ENCODE data around the gene IL10RA. TPM values are rescaled to one million over a fixed set of nuclear protein-coding genes. Genes with fewer than 3 reads are reported as not detected.

The IL10RA gene
- total and polyA plus RNA-seq, 8 donors: 0.60 to 15.5 (median 2.7) TPM

GRCh38 chr11:118018401-118018800, 32.2 kb downstream of the IL10RA start:
- intact Hi-C loops (cut with DNase I): no loop called here
- TF ChIP-seq, protein P1, sequence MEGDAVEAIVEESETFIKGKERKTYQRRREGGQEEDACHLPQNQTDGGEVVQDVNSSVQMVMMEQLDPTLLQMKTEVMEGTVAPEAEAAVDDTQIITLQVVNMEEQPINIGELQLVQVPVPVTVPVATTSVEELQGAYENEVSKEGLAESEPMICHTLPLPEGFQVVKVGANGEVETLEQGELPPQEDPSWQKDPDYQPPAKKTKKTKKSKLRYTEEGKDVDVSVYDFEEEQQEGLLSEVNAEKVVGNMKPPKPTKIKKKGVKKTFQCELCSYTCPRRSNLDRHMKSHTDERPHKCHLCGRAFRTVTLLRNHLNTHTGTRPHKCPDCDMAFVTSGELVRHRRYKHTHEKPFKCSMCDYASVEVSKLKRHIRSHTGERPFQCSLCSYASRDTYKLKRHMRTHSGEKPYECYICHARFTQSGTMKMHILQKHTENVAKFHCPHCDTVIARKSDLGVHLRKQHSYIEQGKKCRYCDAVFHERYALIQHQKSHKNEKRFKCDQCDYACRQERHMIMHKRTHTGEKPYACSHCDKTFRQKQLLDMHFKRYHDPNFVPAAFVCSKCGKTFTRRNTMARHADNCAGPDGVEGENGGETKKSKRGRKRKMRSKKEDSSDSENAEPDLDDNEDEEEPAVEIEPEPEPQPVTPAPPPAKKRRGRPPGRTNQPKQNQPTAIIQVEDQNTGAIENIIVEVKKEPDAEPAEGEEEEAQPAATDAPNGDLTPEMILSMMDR (IDR thresholded peaks at IDR 0.05): no peak

DNA sequence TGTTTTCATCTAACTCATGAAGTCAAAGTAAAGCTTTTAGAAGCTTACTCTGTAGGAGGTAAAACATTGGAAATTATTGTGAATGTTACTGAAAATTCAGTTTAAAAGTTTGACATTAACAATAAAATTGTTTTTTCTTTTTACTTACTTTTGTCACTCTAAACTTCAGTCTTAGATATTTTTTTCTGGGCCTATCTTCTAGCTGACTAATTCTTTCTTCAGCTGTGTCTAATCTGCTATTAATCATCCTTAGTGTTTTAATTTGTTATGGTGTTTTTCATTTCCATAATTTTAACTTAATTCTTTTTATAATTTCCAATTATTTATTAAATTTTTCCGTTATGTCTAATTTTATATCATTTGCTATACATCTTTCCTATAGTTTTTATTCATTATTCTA, 35.0 kb downstream of the IL10RA start:
- no peaks in the 10 kb centered on the region for H3K27me3 ChIP-seq
- no peaks in the 10 kb centered on the region for H3K36me3 ChIP-seq
- TF ChIP-seq, protein P1 (IDR thresholded peaks at IDR 0.05): no peak
- H3K27ac ChIP-seq: no peak overlapping the region
- H3K4me3 ChIP-seq: no peak overlapping the region
- FAIRE-seq (peak; percentile 47), ATAC-seq (no peak), DNase-seq (no peak)
- no peaks in the 10 kb centered on the region for H3K4me1 ChIP-seq
- WGBS, 2 donors: 58 to 86% methylated on average over 1 of the region's 1 CpG
- no peaks in the 10 kb centered on the region for H3K9me3 ChIP-seq
- intact Hi-C loops (cut with DNase I): no loop called here

More at GRCh38 chr11:118018401-118018800, 32.2 kb downstream of the IL10RA start:
- 70 to 77% methylated on average over 2 of the region's 2 CpGs for WGBS, 2 donors
- Histone ChIP-seq H3K27me3 (no peaks in the 10 kb centered on the region), H3K4me3 (no peak overlapping the region), H3K27ac (no peak overlapping the region), H3K9me3 (no peaks in the 10 kb centered on the region), H3K36me3 (no peaks in the 10 kb centered on the region), H3K4me1 (no peaks in the 10 kb centered on the region)
- ATAC-seq (no peak), DNase-seq (no peak), FAIRE-seq (no peak)

GRCh38 chr11:118027694-118028093, 41.5 kb downstream of the IL10RA start:
- Histone ChIP-seq H3K27ac (no peak overlapping the region), H3K4me1 (no peaks in the 10 kb centered on the region), H3K4me3 (no peak overlapping the region), H3K9me3 (no peaks in the 10 kb centered on the region), H3K36me3 (no peaks in the 10 kb centered on the region), H3K27me3 (no peaks in the 10 kb centered on the region)
- WGBS, 2 donors: 80 to 85% methylated on average over 4 of the region's 4 CpGs
- FAIRE-seq: no peak
- intact Hi-C loops (cut with DNase I): no loop called here
- ATAC-seq: no peak
- TF ChIP-seq, protein P1 (IDR thresholded peaks at IDR 0.05): no peak
- no peak for DNase-seq

- TF ChIP-seq, protein P1 (IDR thresholded peaks at IDR 0.05): no peak
- ATAC-seq (no peak), FAIRE-seq (no peak), DNase-seq (no peak)
- Histone ChIP-seq H3K9me3 (no peaks in the 10 kb centered on the region), H3K4me1 (no peaks in the 10 kb centered on the region), H3K4me3 (no peak overlapping the region), H3K27me3 (no peaks in the 10 kb centered on the region), H3K27ac (no peak overlapping the region), H3K36me3 (no peaks in the 10 kb centered on the region)
- intact Hi-C loops (cut with DNase I): no loop called here
- WGBS, 2 donors: 49 to 64% methylated on average over 3 of the region's 3 CpGs
Measured at GRCh38 chr11:118028626-118029025, 42.4 kb downstream of the IL10RA start.

DNA sequence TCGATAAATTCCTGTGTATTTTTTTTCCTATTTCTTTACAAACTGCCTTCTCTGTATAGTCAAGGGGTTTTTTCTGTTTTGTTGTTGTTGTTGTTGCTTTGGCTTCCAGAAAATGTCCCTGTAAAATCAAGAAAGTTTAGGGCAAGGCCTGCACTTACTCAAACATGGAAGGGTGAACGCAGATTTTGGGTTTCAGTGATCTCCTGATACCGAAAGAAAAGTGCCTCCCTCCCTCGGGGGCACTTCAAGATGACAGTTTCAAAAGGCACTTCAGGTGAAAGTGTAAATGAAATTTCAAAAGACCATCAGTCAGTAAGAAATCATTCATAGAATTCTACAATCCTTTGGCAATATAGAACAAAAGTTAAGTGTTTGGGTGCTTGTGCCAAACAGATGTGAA, 47.2 kb downstream of the IL10RA start:
- TF ChIP-seq, protein P1 (IDR thresholded peaks at IDR 0.05): no peak
- no peak overlapping the region for H3K4me3 ChIP-seq
- no peaks in the 10 kb centered on the region for H3K27me3 ChIP-seq
- no peaks in the 10 kb centered on the region for H3K4me1 ChIP-seq
- 85 to 86% methylated on average over 4 of the region's 4 CpGs for WGBS, 2 donors
- DNase-seq (no peak), ATAC-seq (no peak), FAIRE-seq (no peak)
- H3K36me3 ChIP-seq: no peaks in the 10 kb centered on the region
- intact Hi-C loops (cut with DNase I): no loop called here
- no peak overlapping the region for H3K27ac ChIP-seq
- no peaks in the 10 kb centered on the region for H3K9me3 ChIP-seq

Data from pancreas (tissue), 10 donors.